ENCODE results near the gene MAPK10. TPM values are rescaled to one million over a fixed set of nuclear protein-coding genes. Genes with fewer than 3 reads are reported as not detected.

The MAPK10 gene
- total and polyA plus RNA-seq, 9 of the 15 experiments (the other 6 are each of a cell fraction or from before 2014, with no cell fraction given), result 0.10 to 0.53 (median 0.18) TPM; not detected in 4

DNA sequence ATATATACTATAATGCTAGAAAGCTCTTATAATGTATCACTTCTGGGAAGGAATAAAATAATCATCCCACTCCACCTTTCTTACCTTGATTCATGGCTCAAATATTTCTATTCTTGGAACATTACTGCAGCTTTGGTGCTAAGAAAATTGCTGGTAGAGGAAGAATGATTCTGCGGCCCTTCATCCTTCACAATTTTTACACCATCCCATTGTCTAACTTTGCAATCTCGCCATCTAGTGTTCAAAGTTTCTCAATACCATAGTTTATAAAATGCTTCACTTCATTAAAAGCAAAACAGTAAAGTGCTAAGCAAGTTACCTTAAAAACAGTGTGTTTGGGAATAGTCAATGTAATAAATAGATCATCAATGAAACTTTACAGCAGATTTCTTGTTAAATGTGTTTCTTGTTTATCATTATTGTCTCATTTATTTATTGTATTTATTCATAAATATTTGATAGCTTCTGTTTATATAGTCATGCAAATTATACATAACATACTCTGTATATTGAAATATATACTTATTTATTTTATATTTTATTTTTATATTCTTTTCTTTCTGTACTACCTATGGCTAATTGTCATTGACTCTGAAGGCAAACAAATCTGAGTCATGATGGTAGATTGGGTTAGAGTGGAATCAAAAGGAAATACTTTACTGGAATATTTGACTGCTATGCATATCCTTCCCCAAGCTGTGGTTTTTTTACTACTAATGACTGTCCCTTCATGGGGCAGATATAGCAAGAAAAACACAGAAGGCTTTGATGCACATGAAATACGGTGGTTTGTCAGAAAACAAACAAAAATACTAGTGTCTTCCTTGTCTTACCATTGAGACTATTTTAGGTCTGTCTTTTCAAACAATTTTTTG is 390.7 kb downstream of the MAPK10 start:
- H3K4me3 ChIP-seq, result no peak overlapping the region
- H3K9me3 ChIP-seq (replicated peaks; ENCODE audit: control insufficient read depth, insufficient read depth, low read depth, low read length), result no peaks in the 10 kb centered on the region; the same call in 1 of the 2 replicates
- H3K9ac ChIP-seq (ENCODE audit: insufficient read depth in 1 of 2, low read depth in 2 of 2, low read length in 2 of 2), result no peak overlapping the region
- DNase-seq (ENCODE audit: extremely low read depth in 1 of 4, low spot score in 3 of 4) (peak in 3 of 4 experiments; percentile 10 to 33 (median 21)), ATAC-seq (peak; percentile 55; the same call in 2 of the 3 replicates), FAIRE-seq (peak; percentile 49)
- no peak overlapping the region for H3K27ac ChIP-seq (ENCODE audit: extremely low read depth, low read depth, low read length)
- no peaks in the 10 kb centered on the region for H3K9me1 ChIP-seq (ENCODE audit: control insufficient read depth, insufficient read depth, low read length)
- H3K4me1 ChIP-seq (replicated peaks in 1 of 2; ENCODE audit: control insufficient read depth in 2 of 2, insufficient read depth in 2 of 2, low read length in 2 of 2), result no peaks in the 10 kb centered on the region
- POLR2A ChIA-PET, result interaction anchor here (0.5 kb wide), 1 partner anchor 856 kb away, joined by 3 read pairs; no protein-coding TSS in a partner anchor
- H4K20me1 ChIP-seq (replicated peaks; ENCODE audit: control insufficient read depth, insufficient read depth, low read length), result no peaks in the 10 kb centered on the region
- 36% methylated on average over 3 of the region's 3 CpGs for WGBS (ENCODE audit: insufficient coverage, low coverage, missing lambda C conversion rate)
- H3K27me3 ChIP-seq (ENCODE audit: control insufficient read depth in 2 of 2, insufficient read depth in 2 of 2, low read length in 2 of 2), result no peaks in the 10 kb centered on the region
- no TSS peak for BruUV-seq (replicated peaks)
- in situ Hi-C loops (cut with MboI), result no loop called here
- CTCF ChIA-PET (ENCODE audit: low intra/inter-chr PET ratio), result interaction anchor here (0.7 to 2.2 kb wide), 4 partner anchors 171 to 599 kb away, joined by 3 to 7 read pairs (median 4); no protein-coding TSS in a partner anchor
- no peak overlapping the region for H3K4me2 ChIP-seq (ENCODE audit: insufficient read depth, low read length)
- no peaks in the 10 kb centered on the region for H3K79me2 ChIP-seq (ENCODE audit: control insufficient read depth, insufficient read depth, low read length)
- no peak overlapping the region for H2AFZ ChIP-seq (ENCODE audit: low read depth, low read length)
- H3K36me3 ChIP-seq (ENCODE audit: control insufficient read depth, insufficient read depth, low read length), result no peaks in the 10 kb centered on the region; the same call in 2 of the 3 replicates
- intact Hi-C loops (cut with micrococcal nuclease), result loop anchor here (1.0 kb wide), 1 partner anchor 173 kb away; no protein-coding TSS in a partner anchor
- TF ChIP-seq KLF1 (tag; IDR thresholded peaks at IDR 0.05), result no peak
- TF ChIP-seq ZNF197 (CRISPR knock-in tag; IDR thresholded peaks at IDR 0.05; ENCODE audit: low read depth), result no peak
- TF ChIP-seq, protein P1, sequence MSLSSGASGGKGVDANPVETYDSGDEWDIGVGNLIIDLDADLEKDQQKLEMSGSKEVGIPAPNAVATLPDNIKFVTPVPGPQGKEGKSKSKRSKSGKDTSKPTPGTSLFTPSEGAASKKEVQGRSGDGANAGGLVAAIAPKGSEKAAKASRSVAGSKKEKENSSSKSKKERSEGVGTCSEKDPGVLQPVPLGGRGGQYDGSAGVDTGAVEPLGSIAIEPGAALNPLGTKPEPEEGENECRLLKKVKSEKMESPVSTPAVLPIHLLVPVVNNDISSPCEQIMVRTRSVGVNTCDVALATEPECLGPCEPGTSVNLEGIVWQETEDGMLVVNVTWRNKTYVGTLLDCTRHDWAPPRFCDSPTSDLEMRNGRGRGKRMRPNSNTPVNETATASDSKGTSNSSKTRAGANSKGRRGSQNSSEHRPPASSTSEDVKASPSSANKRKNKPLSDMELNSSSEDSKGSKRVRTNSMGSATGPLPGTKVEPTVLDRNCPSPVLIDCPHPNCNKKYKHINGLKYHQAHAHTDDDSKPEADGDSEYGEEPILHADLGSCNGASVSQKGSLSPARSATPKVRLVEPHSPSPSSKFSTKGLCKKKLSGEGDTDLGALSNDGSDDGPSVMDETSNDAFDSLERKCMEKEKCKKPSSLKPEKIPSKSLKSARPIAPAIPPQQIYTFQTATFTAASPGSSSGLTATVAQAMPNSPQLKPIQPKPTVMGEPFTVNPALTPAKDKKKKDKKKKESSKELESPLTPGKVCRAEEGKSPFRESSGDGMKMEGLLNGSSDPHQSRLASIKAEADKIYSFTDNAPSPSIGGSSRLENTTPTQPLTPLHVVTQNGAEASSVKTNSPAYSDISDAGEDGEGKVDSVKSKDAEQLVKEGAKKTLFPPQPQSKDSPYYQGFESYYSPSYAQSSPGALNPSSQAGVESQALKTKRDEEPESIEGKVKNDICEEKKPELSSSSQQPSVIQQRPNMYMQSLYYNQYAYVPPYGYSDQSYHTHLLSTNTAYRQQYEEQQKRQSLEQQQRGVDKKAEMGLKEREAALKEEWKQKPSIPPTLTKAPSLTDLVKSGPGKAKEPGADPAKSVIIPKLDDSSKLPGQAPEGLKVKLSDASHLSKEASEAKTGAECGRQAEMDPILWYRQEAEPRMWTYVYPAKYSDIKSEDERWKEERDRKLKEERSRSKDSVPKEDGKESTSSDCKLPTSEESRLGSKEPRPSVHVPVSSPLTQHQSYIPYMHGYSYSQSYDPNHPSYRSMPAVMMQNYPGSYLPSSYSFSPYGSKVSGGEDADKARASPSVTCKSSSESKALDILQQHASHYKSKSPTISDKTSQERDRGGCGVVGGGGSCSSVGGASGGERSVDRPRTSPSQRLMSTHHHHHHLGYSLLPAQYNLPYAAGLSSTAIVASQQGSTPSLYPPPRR (CRISPR knock-in tag; IDR thresholded peaks at IDR 0.05; ENCODE audit: borderline replicate concordance), result no peak
- TF ChIP-seq, protein P2, sequence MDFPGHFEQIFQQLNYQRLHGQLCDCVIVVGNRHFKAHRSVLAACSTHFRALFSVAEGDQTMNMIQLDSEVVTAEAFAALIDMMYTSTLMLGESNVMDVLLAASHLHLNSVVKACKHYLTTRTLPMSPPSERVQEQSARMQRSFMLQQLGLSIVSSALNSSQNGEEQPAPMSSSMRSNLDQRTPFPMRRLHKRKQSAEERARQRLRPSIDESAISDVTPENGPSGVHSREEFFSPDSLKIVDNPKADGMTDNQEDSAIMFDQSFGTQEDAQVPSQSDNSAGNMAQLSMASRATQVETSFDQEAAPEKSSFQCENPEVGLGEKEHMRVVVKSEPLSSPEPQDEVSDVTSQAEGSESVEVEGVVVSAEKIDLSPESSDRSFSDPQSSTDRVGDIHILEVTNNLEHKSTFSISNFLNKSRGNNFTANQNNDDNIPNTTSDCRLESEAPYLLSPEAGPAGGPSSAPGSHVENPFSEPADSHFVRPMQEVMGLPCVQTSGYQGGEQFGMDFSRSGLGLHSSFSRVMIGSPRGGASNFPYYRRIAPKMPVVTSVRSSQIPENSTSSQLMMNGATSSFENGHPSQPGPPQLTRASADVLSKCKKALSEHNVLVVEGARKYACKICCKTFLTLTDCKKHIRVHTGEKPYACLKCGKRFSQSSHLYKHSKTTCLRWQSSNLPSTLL (IDR thresholded peaks at IDR 0.05), result no peak
- no peak for TF ChIP-seq MXI1 (IDR thresholded peaks at IDR 0.05; ENCODE audit: low read depth, low read length)
- TF ChIP-seq FOXM1 (IDR thresholded peaks at IDR 0.05; ENCODE audit: low read depth), result no peak
- no peak for TF ChIP-seq FOXM1 (CRISPR knock-in tag; IDR thresholded peaks at IDR 0.05; ENCODE audit: low read depth)
- TF ChIP-seq, protein P3, sequence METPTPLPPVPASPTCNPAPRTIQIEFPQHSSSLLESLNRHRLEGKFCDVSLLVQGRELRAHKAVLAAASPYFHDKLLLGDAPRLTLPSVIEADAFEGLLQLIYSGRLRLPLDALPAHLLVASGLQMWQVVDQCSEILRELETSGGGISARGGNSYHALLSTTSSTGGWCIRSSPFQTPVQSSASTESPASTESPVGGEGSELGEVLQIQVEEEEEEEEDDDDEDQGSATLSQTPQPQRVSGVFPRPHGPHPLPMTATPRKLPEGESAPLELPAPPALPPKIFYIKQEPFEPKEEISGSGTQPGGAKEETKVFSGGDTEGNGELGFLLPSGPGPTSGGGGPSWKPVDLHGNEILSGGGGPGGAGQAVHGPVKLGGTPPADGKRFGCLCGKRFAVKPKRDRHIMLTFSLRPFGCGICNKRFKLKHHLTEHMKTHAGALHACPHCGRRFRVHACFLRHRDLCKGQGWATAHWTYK (CRISPR knock-in tag; IDR thresholded peaks at IDR 0.05), result no peak
